Panc1 (cell line): Measurements from ENCODE around the gene PJA1. TPM values are rescaled to one million over a fixed set of nuclear protein-coding genes. Genes with fewer than 3 reads are reported as not detected.

Source experiments
- ATAC-seq: fragments of 200-7000 bp; cut with Tn5 transposase; 2 replicates; pipeline ENCODE4 v1.9.1; 2020; ENCODE audit warnings: mild to moderate bottlenecking, moderate library complexity
- BruUV-seq: library from RNA; stranded (reverse); fragments of 400-500 nt; replicated peaks from 2 replicates; lab custom pipeline; 2021; lab: Mats Ljungman, UMichigan
- CTCF ChIA-PET: fragments of 300-600 bp; sonication (Branson Sonifier 250); formaldehyde crosslinking; loops from one replicate; lab custom pipeline; 2022; ENCODE audit warnings: antibody characterized with exemption; lab: Charles Lee
- POLR2A ChIA-PET: fragments of 300-600 bp; sonication (Branson Sonifier 250); formaldehyde crosslinking; loops from one replicate; lab custom pipeline; 2022; ENCODE audit warnings: antibody characterized with exemption; lab: Charles Lee
- DNase-seq: peaks from one replicate; pipeline ENCODE4 v3.0.0-alpha.2; 2010; ENCODE audit warnings: low read depth, low spot score
- H3K27ac ChIP-seq: 2 replicates; pipeline ENCODE4 v1.5.1; 2011; ENCODE audit warnings: mild to moderate bottlenecking, low read length, inconsistent platforms
- H3K27me3 ChIP-seq: fragments of 200-500 bp; sonication (Bioruptor generic); 2 replicates; pipeline ENCODE4 v1.6.0; 2014; ENCODE audit warnings: low read length, inconsistent platforms; ENCODE audit not compliant: control insufficient read depth, insufficient read depth
- H3K36me3 ChIP-seq: fragments of 200-500 bp; sonication (Bioruptor generic); 2 replicates; pipeline ENCODE4 v1.5.1; 2014; ENCODE audit warnings: inconsistent platforms, mild to moderate bottlenecking, low read length, moderate library complexity; ENCODE audit not compliant: control insufficient read depth, insufficient read depth
- H3K4me1 ChIP-seq: 2 replicates; pipeline ENCODE4 v1.5.1; 2011; ENCODE audit warnings: inconsistent platforms, mild to moderate bottlenecking, low read length, moderate library complexity; ENCODE audit not compliant: control insufficient read depth, insufficient read depth
- H3K4me3 ChIP-seq, 2 experiments: 2 replicates each; pipeline ENCODE4 v1.5.1; 2011 to 2012; ENCODE audit warnings: low read depth in 2 of 2, low read length in 2 of 2, mild to moderate bottlenecking in 2 of 2, inconsistent platforms in 1 of 2, moderate library complexity in 1 of 2
- H3K9me3 ChIP-seq: fragments of 200-500 bp; sonication (Bioruptor generic); 2 replicates; pipeline ENCODE4 v1.5.1; 2014; ENCODE audit warnings: low read depth, mild to moderate bottlenecking, inconsistent platforms, low read length, moderate library complexity; ENCODE audit not compliant: control insufficient read depth, insufficient read depth
- CTCF ChIP-seq: fragments of 450-650 bp; IDR thresholded peaks from 2 replicates; pipeline ENCODE4 v1.5.1; 2017; ENCODE audit warnings: mild to moderate bottlenecking
- POLR2AphosphoS5 ChIP-seq: IDR thresholded peaks from 2 replicates; pipeline ENCODE4 v1.6.1; 2012; ENCODE audit warnings: mild to moderate bottlenecking, low read depth, low read length, moderate library complexity
- SIN3A ChIP-seq: IDR thresholded peaks from 2 replicates; pipeline ENCODE4 v1.6.1; 2012; ENCODE audit warnings: low read depth, mild to moderate bottlenecking, low read length, moderate library complexity, borderline replicate concordance; ENCODE audit not compliant: insufficient read depth
- TCF7L2 ChIP-seq: IDR thresholded peaks from 2 replicates; pipeline ENCODE4 v1.6.1; 2011; ENCODE audit warnings: mild to moderate bottlenecking, low read depth, low read length, inconsistent platforms
- in situ Hi-C: cut with HindIII; loops from 2 replicates; pipeline ENCODE4 v1.10.0; 2016; ENCODE audit warnings: low sequenced_read_pairs, low pct_unique_long_range_greater_than_20kb
- intact Hi-C: fragments of 100-400 bp; cut with micrococcal nuclease; formaldehyde crosslinking; loops from one replicate; pipeline ENCODE4 v1.10.0; 2022; ENCODE audit not compliant: unreplicated experiment
- total RNA-seq: library from RNA; stranded (reverse); gene quantifications from one replicate; pipeline ENCODE4 v1.2.1, GENCODE V29; 2021; ENCODE audit not compliant: unreplicated experiment
- TF ChIP-seq, protein P1 (sequence below), 2 experiments: IDR thresholded peaks; 2 replicates each; pipeline ENCODE4 v1.6.1; 2011 to 2012; ENCODE audit warnings: low read depth in 2 of 2, control low read depth in 1 of 2, low read length in 1 of 2, mild to moderate bottlenecking in 1 of 2, moderate library complexity in 1 of 2; ENCODE audit not compliant: insufficient read depth in 1 of 2

PJA1 gene
- total RNA-seq, 1 experiment from 2014 or later, result 11.8 TPM

DNA sequence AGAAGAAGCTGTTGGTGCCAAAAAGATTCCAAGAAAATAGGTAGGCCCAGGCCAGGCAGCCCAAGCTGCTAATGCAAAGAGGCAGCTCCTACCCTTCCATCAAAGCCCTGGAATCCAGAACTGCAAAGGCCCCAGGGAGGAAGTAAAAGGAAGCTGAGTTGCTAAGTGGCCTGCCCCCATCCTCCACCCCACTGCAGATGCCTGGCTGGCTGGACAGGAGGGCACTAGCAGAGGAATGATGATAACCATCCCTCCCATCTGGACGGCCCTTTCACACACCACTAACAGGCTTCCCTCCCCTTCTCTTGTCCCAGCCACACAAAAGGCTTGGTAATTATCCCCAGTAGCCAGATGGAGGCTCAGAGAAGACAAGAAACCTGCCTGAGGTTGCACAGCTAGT, 32.4 kb upstream of the PJA1 start:
- DNase-seq, result no peak
- Histone ChIP-seq H3K9me3 (no peaks in the 10 kb centered on the region), H3K27ac (no peak overlapping the region), H3K4me3 (no peak overlapping the region), H3K27me3 (no peaks in the 10 kb centered on the region), H3K36me3 (no peaks in the 10 kb centered on the region), H3K4me1 (no peaks in the 10 kb centered on the region)
- in situ Hi-C loops, result no loop called here
- no peak for TF ChIP-seq CTCF
- no peak for TF ChIP-seq TCF7L2
- no peak for TF ChIP-seq POLR2AphosphoS5
- TF ChIP-seq SIN3A, result no peak
- TF ChIP-seq, protein P1, sequence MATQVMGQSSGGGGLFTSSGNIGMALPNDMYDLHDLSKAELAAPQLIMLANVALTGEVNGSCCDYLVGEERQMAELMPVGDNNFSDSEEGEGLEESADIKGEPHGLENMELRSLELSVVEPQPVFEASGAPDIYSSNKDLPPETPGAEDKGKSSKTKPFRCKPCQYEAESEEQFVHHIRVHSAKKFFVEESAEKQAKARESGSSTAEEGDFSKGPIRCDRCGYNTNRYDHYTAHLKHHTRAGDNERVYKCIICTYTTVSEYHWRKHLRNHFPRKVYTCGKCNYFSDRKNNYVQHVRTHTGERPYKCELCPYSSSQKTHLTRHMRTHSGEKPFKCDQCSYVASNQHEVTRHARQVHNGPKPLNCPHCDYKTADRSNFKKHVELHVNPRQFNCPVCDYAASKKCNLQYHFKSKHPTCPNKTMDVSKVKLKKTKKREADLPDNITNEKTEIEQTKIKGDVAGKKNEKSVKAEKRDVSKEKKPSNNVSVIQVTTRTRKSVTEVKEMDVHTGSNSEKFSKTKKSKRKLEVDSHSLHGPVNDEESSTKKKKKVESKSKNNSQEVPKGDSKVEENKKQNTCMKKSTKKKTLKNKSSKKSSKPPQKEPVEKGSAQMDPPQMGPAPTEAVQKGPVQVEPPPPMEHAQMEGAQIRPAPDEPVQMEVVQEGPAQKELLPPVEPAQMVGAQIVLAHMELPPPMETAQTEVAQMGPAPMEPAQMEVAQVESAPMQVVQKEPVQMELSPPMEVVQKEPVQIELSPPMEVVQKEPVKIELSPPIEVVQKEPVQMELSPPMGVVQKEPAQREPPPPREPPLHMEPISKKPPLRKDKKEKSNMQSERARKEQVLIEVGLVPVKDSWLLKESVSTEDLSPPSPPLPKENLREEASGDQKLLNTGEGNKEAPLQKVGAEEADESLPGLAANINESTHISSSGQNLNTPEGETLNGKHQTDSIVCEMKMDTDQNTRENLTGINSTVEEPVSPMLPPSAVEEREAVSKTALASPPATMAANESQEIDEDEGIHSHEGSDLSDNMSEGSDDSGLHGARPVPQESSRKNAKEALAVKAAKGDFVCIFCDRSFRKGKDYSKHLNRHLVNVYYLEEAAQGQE (IDR thresholded peaks at IDR 0.05; ENCODE audit: insufficient read depth in 1 of 2, low read depth in 2 of 2, low read length in 1 of 2), result no peak
- intact Hi-C loops, result no loop called here
- ChIA-PET POLR2A (no interaction called here), CTCF (no interaction called here)
- no TSS peak for BruUV-seq
- no peak for ATAC-seq

DNA sequence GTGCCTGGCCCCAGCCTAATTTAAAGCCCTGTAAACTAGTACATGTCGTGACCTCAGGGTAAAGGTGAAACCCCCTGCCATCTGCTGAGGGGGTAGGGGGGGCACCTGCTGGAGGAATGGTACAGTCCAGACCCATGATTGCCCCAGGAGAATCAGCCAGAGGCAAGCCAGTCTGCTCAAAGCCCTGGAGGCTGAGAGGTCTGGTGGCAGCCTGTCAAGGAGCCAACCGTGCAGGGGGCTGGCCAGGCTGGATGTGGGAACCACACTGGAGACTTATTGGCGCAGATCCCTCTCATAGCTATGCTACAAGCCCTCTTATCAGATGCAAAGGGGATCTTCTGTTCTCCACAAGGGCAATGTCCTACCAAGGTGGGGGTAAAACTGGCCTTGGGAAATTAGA, 31.4 kb upstream of the PJA1 start:
- DNase-seq, result no peak
- ChIA-PET CTCF (no interaction called here), POLR2A (no interaction called here)
- H3K27ac ChIP-seq, result no peak overlapping the region
- H3K9me3 ChIP-seq, result no peaks in the 10 kb centered on the region
- TF ChIP-seq, protein P1 (IDR thresholded peaks at IDR 0.05; ENCODE audit: insufficient read depth in 1 of 2, low read depth in 2 of 2, low read length in 1 of 2), result no peak
- no peak for TF ChIP-seq CTCF
- TF ChIP-seq SIN3A, result no peak
- TF ChIP-seq TCF7L2, result no peak
- no peak for TF ChIP-seq POLR2AphosphoS5
- H3K36me3 ChIP-seq, result no peaks in the 10 kb centered on the region
- H3K4me1 ChIP-seq, result no peaks in the 10 kb centered on the region
- no peak overlapping the region for H3K4me3 ChIP-seq
- BruUV-seq, result no TSS peak
- H3K27me3 ChIP-seq, result no peaks in the 10 kb centered on the region
- intact Hi-C loops (no loop called here), in situ Hi-C loops (no loop called here)
- no peak for ATAC-seq
